ENCODE measurements around the gene PCDH10.

The PCDH10 gene

DNA sequence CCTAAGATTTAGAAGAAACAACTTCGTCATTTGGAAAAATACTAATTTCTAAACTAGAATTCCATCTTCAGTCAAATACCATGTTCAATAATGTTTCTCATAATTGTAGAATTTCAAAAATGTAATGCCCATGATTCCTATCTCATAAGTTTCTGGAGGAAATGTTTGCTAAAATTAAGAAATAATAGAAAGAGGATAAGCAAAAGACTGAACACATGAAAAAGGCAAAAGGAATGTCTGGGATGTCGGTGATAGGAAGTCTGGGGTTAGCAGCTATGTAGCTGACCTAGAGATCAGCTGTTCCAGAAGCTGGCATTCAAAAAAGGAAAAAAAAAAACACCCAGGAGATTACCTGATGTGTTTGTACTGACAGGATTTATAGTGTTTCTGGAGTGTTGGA lies 18.9 kb upstream of the PCDH10 start:
- TF ChIP-seq, protein P1, sequence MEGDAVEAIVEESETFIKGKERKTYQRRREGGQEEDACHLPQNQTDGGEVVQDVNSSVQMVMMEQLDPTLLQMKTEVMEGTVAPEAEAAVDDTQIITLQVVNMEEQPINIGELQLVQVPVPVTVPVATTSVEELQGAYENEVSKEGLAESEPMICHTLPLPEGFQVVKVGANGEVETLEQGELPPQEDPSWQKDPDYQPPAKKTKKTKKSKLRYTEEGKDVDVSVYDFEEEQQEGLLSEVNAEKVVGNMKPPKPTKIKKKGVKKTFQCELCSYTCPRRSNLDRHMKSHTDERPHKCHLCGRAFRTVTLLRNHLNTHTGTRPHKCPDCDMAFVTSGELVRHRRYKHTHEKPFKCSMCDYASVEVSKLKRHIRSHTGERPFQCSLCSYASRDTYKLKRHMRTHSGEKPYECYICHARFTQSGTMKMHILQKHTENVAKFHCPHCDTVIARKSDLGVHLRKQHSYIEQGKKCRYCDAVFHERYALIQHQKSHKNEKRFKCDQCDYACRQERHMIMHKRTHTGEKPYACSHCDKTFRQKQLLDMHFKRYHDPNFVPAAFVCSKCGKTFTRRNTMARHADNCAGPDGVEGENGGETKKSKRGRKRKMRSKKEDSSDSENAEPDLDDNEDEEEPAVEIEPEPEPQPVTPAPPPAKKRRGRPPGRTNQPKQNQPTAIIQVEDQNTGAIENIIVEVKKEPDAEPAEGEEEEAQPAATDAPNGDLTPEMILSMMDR (IDR thresholded peaks at IDR 0.05; ENCODE audit: insufficient read depth, missing control alignments): no peak
- FAIRE-seq (no peak), DNase-seq (ENCODE audit: insufficient read length, low spot score) (no peak)

DNA sequence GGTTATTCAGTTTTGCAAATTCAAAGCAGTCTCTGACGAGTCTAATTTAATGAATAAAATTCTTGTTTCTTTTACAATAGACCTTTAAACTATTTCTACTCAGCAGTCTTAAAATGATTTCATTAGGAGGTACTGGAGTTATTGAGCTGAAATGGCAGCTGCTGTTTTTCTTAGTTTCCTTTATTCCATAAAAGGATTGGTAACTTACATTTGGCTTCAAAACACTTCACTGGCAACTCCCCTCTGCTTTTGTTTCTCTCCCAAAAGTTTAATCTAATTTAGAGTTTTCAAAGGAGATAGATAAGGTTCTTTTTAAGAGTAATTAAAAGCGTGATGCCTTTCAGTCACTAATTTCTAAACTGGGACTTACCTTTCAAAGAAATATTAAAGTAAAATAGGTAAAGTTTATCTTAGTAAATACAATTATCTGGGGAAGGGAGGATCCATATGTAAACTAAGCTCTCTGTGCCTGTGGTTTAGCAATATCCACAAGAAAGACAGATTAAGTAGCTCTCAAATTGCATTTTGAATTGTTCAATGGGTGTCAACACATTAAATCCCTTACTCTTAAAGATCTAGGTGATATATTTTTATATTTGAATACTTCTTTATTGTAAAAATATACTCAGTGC lies 17.1 kb upstream of the PCDH10 start:
- TF ChIP-seq, protein P1 (IDR thresholded peaks at IDR 0.05; ENCODE audit: insufficient read depth, missing control alignments): no peak
- DNase-seq (ENCODE audit: insufficient read length, low spot score) (no peak), FAIRE-seq (no peak)

DNA sequence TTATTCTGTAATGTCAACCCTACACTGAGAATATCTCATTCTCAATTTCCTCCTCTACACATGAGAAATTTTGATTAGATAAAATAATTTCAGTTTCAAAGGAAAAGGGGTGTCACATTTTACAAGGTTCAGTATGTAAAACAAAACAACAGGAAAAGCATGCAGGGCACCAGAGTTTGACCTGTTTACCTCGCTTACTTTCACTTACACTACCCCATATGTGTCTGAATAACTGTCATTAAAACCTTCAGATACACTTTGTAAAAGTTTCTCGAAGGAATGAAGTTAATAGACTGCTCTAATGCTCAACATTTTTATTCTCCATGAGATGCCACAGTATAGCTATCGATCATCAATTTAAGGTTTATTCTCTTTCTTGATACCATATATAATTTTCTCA lies 12.3 kb upstream of the PCDH10 start:
- DNase-seq (ENCODE audit: insufficient read length, low spot score): no peak
- FAIRE-seq: no peak
- TF ChIP-seq, protein P1 (IDR thresholded peaks at IDR 0.05; ENCODE audit: insufficient read depth, missing control alignments): no peak

DNA sequence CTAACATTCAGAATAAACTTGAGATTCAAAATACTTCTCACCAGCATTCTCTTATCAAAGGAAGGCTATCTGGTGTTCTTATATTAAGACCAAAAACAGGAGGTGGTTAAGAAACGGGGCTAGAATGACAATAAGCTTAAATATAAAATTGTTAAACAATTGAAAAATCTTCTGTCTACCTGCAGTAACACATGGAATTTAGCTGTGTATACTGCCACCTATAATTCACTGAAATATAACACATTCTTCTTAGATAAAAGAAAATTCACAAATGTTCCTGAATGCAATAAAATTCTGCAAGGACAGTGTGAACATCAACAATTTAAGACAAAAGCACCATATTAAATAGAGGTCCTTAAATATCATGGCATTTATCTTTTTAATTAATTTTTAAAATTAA lies 11.5 kb upstream of the PCDH10 start:
- TF ChIP-seq, protein P1 (IDR thresholded peaks at IDR 0.05; ENCODE audit: insufficient read depth, missing control alignments): peak; percentile 11
- DNase-seq (ENCODE audit: insufficient read length, low spot score) (no peak), FAIRE-seq (no peak)

DNA sequence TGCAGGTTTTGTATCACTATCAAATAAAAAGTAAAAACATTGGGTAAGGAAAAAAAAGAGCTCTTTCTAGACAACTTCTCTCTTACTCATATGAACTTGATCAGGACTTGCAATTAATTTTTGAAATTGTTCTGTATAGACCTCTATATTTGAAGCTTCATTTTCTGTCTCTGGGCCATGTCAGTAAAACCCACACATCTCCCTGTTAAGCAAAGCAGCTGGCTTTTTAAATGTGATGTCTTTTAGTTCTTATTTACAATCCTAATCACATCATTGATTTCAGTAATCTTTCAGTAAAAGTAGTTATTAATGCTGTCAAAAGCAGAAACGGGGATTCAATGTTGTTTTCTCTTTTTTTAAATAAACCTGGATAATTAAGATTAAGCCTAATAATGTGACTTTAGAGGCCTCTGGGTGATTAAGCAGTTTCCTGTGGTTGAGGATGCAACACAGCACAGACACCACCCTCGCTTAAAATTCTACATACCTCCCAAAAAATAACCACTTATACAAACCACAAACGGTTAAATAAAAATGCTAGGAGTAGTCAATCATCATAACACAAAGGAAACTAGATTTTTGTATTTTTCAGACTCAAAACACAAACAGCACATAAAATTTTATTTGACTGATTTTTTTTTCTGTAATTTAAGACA lies 5.2 kb upstream of the PCDH10 start:
- TF ChIP-seq, protein P1 (IDR thresholded peaks at IDR 0.05; ENCODE audit: insufficient read depth, missing control alignments): no peak
- DNase-seq (ENCODE audit: insufficient read length, low spot score): no peak
- FAIRE-seq: no peak

DNA sequence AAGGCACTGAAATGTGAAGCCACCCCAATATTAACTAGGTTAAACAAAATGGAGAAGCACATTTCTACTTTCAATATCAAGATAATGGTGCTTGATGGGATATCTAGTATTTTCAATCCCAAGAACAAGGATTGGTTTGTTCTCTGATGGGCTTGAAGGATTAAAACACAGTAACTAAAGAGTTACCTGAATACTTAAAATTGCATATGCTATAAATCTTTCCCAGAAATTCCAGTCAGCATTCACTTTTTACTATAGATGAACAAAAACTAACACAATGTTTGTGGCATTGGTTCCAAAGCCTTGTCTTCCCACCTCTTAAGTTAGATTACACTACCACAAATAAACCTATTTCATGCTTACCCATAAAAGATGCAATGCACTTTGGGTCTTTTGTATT lies 3.9 kb upstream of the PCDH10 start:
- no peak for DNase-seq (ENCODE audit: insufficient read length, low spot score)
- FAIRE-seq: no peak
- TF ChIP-seq, protein P1 (IDR thresholded peaks at IDR 0.05; ENCODE audit: insufficient read depth, missing control alignments): no peak

All from D721Med (cell line).